GM12874 (cell line): ENCODE measurements around the gene KICS2.

Experiments used
- TF ChIP-seq, protein P1 (sequence below): IDR thresholded peaks from 2 replicates; pipeline ENCODE4 v1.5.1; 2011; ENCODE audit warnings: low read depth, mild to moderate bottlenecking, control low read depth, low read length, moderate library complexity; ENCODE audit not compliant: insufficient read depth

Gene KICS2

DNA sequence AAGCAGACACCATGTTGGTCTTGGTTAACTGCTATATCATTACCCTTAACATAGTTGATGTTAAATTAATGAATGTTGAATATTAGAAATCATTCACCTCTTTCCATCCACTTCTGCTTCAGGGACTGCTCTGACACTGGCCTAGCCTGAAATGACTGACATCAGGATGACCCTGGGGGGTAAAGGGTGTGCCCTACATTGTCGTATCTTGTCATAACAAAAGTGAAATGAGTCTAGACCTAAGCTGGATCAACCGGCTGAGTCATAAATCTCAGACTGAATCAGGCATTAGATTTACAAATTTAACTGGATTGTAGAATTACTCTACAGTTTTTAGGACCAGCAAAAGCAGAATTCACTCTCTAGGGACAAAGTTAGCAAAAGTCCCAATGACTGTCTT, 35.3 kb downstream of the KICS2 start:
- TF ChIP-seq, protein P1, sequence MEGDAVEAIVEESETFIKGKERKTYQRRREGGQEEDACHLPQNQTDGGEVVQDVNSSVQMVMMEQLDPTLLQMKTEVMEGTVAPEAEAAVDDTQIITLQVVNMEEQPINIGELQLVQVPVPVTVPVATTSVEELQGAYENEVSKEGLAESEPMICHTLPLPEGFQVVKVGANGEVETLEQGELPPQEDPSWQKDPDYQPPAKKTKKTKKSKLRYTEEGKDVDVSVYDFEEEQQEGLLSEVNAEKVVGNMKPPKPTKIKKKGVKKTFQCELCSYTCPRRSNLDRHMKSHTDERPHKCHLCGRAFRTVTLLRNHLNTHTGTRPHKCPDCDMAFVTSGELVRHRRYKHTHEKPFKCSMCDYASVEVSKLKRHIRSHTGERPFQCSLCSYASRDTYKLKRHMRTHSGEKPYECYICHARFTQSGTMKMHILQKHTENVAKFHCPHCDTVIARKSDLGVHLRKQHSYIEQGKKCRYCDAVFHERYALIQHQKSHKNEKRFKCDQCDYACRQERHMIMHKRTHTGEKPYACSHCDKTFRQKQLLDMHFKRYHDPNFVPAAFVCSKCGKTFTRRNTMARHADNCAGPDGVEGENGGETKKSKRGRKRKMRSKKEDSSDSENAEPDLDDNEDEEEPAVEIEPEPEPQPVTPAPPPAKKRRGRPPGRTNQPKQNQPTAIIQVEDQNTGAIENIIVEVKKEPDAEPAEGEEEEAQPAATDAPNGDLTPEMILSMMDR = no peak

DNA sequence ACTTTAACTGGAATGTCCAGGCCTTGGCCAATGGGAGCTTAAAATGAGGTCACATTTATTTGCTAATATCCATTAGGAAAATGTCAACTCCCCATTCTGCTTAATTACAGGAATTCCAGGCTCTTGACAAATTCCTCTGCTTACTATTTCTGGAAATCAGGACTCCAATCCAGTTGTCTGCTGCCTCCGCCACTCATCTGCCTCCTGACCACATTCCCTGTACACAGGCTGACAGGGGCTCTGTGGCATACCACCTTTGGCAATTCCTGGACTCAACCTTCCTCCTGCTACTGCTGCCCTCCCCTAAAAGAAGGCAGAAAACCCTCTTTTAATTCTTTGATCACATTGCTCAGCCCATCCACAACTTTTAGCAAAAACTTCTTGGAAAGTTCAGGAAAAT, 37.9 kb downstream of the KICS2 start:
- TF ChIP-seq, protein P1 = no peak

DNA sequence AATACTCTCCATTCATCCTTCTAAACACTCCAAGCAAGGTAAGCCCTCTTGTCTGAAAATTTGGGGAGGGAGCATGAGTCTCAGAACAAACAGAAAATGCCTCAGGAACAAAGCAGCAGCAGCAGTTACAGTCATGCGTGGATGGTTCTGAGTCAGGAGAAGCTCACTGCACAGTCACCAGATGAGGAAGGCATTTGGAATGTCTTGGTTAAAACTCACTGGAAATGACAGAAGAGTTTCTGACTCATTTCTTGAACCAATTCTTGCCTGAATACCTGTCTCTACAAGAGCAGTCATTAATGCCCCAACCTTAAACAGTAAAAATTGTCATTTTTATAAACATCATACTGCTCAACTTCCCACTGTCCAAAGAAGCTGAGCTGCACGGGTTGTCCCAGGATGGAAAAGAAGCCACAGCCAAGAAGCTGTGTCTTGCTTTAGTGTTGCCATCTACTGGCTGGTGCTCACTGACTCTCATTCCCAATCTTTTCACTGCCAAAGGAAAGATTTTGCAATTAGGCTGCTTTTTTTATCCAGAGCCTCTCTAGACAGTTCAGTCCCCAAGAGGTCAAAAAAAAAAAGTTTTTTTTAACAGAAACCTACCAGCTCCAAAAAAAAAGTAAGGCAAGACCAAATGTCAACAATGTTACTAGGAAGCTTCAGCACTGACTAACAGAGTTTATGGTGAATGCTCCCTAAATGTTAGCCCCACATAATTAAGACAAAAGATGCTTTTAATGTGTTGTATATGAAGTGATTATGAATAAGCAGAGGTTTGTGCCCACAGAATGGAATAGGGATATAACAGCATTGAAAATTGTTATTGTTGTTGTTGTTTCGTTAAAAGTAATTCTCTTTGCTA, 40.4 kb downstream of the KICS2 start:
- TF ChIP-seq, protein P1 = no peak

DNA sequence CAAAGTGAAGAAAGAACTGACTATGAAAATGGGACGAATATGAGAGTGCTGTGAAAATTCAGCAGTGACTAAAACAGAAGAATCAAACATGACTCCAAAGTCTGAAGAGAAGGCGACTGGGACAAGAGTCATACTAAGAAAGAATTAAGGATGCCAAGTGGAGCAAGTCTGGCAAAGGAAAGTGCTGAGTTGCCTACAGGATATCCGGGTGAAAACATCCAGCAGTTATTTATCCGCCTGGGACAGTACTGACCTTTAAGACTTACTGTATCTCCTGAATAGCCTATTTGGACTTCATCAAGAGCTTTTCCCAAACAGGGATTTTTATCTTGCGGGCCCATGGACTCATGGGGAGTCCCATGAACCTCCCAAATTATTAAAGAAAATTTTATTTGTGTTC, 41.1 kb downstream of the KICS2 start:
- TF ChIP-seq, protein P1 = no peak

DNA sequence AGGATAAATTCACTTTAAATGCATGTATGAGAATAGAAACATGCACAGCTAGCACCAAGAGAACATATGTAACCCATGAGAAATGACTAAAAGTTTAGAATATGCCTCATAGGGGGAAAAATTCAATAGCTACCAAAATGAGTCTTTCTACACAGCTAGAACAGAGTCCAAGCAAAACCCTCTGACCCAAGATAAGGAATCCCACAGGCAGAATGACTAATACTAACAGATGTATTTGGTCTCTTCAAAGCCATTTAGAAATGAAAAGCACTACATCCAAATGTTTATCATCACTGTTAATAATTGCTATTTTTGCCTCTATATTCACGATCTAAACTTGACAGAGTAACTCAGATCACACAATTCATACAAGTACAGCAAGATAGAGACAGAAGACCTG, 44.0 kb downstream of the KICS2 start:
- TF ChIP-seq, protein P1 = no peak

DNA sequence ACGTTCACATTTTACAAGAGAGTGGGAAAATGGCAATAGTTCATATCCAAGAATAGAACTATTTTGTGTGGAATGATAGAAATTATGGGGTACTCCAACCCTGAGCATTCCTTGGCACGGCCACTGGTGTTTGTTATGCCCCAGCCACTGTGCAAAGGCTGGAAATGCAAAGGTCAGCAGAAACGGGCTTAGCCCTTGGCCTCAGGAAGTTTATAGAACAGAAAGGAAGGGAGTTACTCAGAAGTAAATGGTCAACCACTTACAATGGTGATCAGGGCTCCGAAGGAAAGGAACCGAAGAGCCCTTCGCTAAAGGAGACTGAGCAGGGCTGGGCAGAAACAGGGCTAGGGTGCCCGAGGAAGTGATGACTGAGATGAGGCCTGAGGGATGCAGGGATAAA, 45.1 kb downstream of the KICS2 start:
- TF ChIP-seq, protein P1 = no peak

DNA sequence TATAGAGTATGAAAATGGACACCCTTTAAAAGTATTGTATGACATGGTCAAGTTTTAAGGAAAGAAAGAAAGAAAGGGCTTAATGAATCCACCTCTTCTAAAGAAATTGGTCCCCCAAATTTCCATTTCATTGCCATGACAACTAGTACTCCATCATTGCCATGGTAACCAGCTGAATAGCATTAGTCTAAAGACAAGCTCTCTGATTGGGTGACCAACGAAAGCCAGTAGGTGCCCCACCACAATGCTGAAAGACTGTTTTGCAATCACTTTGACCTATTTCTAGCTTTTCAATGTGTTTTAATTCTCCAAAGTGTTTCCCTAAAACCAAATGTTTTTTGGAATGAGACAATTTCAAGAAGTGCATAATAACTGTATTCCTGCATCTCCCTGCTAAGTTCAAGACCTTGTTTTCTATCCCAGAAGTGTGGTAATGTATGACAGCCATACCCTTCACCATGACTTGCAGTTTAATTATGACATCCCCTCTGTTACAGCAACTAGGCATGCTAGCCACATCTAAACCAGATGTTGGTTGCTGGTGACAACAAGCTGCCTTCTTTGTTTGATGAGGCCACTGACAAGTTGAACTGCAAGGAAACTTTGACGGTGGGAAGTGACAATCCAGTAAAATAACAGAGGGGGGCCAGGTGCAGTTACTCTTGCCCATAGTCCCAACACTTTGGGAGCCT, 46.7 kb downstream of the KICS2 start:
- TF ChIP-seq, protein P1 = no peak
